IMR-90 (cell line): ENCODE measurements around the gene ALG8. TPM values are rescaled to one million over a fixed set of nuclear protein-coding genes. Genes with fewer than 3 reads are reported as not detected.

Experiments
- ATAC-seq: fragments of 200-7000 bp; cut with Tn5 transposase; 2 replicates; pipeline ENCODE4 v1.9.1; 2020; ENCODE audit warnings: low read depth, mild to moderate bottlenecking, moderate library complexity
- BruUV-seq: library from RNA; stranded (reverse); fragments of 400-500 nt; replicated peaks from 2 replicates; lab custom pipeline; 2021; lab: Mats Ljungman, UMichigan
- CTCF ChIA-PET: fragments of 300-600 bp; formaldehyde crosslinking; extraction: SDS; loops from one replicate; lab custom pipeline; 2021; ENCODE audit warnings: antibody characterized with exemption; lab: Yijun Ruan, JAX
- POLR2A ChIA-PET: fragments of 300-600 bp; sonication (Branson Sonifier 250); formaldehyde crosslinking; loops from one replicate; lab custom pipeline; 2022; ENCODE audit warnings: antibody characterized with exemption; ENCODE audit not compliant: unreplicated experiment; lab: Charles Lee
- DNase-seq: peaks from one replicate; pipeline ENCODE4 v3.0.0; 2013
- H2AFZ ChIP-seq: replicated peaks from 2 replicates; pipeline ENCODE3; 2013; ENCODE audit warnings: low read length, mild to moderate bottlenecking; ENCODE audit not compliant: poor library complexity
- H2AK5ac ChIP-seq: 2 replicates; pipeline ENCODE4 v1.6.1; 2013; ENCODE audit warnings: low read depth, low read length, inconsistent platforms
- H2AK9ac ChIP-seq: replicated peaks from 2 replicates; pipeline ENCODE3; 2013; ENCODE audit warnings: mild to moderate bottlenecking, low read depth, low read length, moderate library complexity; ENCODE audit not compliant: poor library complexity
- H2BK120ac ChIP-seq: 2 replicates; pipeline ENCODE4 v1.6.1; 2013; ENCODE audit warnings: low read depth, low read length, inconsistent platforms
- H2BK15ac ChIP-seq: 3 replicates; pipeline ENCODE4 v1.6.1; 2013; ENCODE audit warnings: low read depth, low read length, inconsistent platforms
- H2BK20ac ChIP-seq: 2 replicates; pipeline ENCODE4 v1.6.1; 2013; ENCODE audit warnings: low read depth, mild to moderate bottlenecking, inconsistent platforms, low read length, moderate library complexity
- H2BK5ac ChIP-seq: 2 replicates; pipeline ENCODE4 v1.6.1; 2013; ENCODE audit warnings: mild to moderate bottlenecking, low read depth, low read length, inconsistent platforms; ENCODE audit not compliant: poor library complexity, severe bottlenecking
- H3K14ac ChIP-seq: replicated peaks from 2 replicates; pipeline ENCODE4 v1.6.1; 2013; ENCODE audit warnings: low read depth, low read length, inconsistent platforms
- H3K18ac ChIP-seq: 2 replicates; pipeline ENCODE4 v1.6.1; 2013; ENCODE audit warnings: low read depth, low read length, control low read depth
- H3K23ac ChIP-seq: 2 replicates; pipeline ENCODE4 v1.6.1; 2013; ENCODE audit warnings: low read depth, low read length, inconsistent platforms
- H3K27ac ChIP-seq: 2 replicates; pipeline ENCODE4 v1.5.1; 2013; ENCODE audit warnings: mild to moderate bottlenecking, control low read depth, low read length; ENCODE audit not compliant: insufficient read depth
- H3K27me3 ChIP-seq: 2 replicates; pipeline ENCODE4 v1.6.1; 2013; ENCODE audit warnings: low read length; ENCODE audit not compliant: control insufficient read depth, insufficient read depth
- H3K36me3 ChIP-seq: 2 replicates; pipeline ENCODE4 v1.6.1; 2013; ENCODE audit warnings: low read length, mixed read lengths; ENCODE audit not compliant: control insufficient read depth, insufficient read depth
- H3K4ac ChIP-seq: 2 replicates; pipeline ENCODE4 v1.6.1; 2013; ENCODE audit warnings: low read depth, low read length, inconsistent platforms
- H3K4me1 ChIP-seq: 2 replicates; pipeline ENCODE4 v1.6.1; 2013; ENCODE audit warnings: low read length, mixed read lengths; ENCODE audit not compliant: control insufficient read depth, insufficient read depth
- H3K4me2 ChIP-seq: 2 replicates; pipeline ENCODE4 v1.6.1; 2013; ENCODE audit warnings: low read depth, mild to moderate bottlenecking, control low read depth, low read length, moderate library complexity
- H3K4me3 ChIP-seq: 2 replicates; pipeline ENCODE4 v1.5.1; 2013; ENCODE audit warnings: low read depth, mild to moderate bottlenecking, control low read depth, low read length, moderate library complexity; ENCODE audit not compliant: insufficient read depth
- H3K56ac ChIP-seq: 2 replicates; pipeline ENCODE4 v1.6.1; 2013; ENCODE audit warnings: low read length, inconsistent platforms; ENCODE audit not compliant: insufficient read depth; ENCODE audit errors: extremely low read depth
- H3K79me1 ChIP-seq, 2 experiments: 2 replicates each; pipeline ENCODE4 v1.6.1; 2013; ENCODE audit warnings: low read length in 2 of 2, inconsistent platforms in 1 of 2, low read depth in 1 of 2
- H3K9ac ChIP-seq: 2 replicates; pipeline ENCODE4 v1.6.1; 2013; ENCODE audit warnings: low read depth, low read length, control low read depth
- H3K9me1 ChIP-seq: 2 replicates; pipeline ENCODE4 v1.6.1; 2013; ENCODE audit warnings: low read length, inconsistent platforms; ENCODE audit not compliant: insufficient read depth
- H3K9me3 ChIP-seq: 2 replicates; pipeline ENCODE4 v1.6.1; 2013; ENCODE audit warnings: low read length; ENCODE audit not compliant: control insufficient read depth, insufficient read depth
- H4K20me1 ChIP-seq: 2 replicates; pipeline ENCODE4 v1.6.1; 2013; ENCODE audit warnings: low read length, inconsistent platforms; ENCODE audit not compliant: insufficient read depth
- H4K5ac ChIP-seq: 2 replicates; pipeline ENCODE4 v1.6.1; 2013; ENCODE audit warnings: mild to moderate bottlenecking, low read depth, low read length, control low read depth
- H4K8ac ChIP-seq, 2 experiments: 2 replicates each; pipeline ENCODE4 v1.6.1; 2013; ENCODE audit warnings: low read depth in 2 of 2, low read length in 2 of 2, control low read depth in 1 of 2, inconsistent platforms in 1 of 2
- H4K91ac ChIP-seq: 2 replicates; pipeline ENCODE4 v1.6.1; 2013; ENCODE audit warnings: low read depth, low read length, inconsistent platforms; ENCODE audit not compliant: insufficient read depth
- BHLHE40 ChIP-seq: fragments of 150-350 bp; IDR thresholded peaks from 2 replicates; pipeline ENCODE4 v1.6.1; 2016; ENCODE audit warnings: mild to moderate bottlenecking, low read depth, low read length
- CEBPB ChIP-seq: IDR thresholded peaks from 2 replicates; pipeline ENCODE4 v1.6.1; 2012; ENCODE audit warnings: low read depth, low read length, improper control_type of control experiment
- ELK1 ChIP-seq: fragments of 150-350 bp; IDR thresholded peaks from 2 replicates; pipeline ENCODE4 v1.6.1; 2016; ENCODE audit warnings: low read depth, mild to moderate bottlenecking, low read length, moderate library complexity, borderline replicate concordance
- FOS ChIP-seq: fragments of 150-350 bp; IDR thresholded peaks from 2 replicates; pipeline ENCODE4 v1.6.1; 2016; ENCODE audit warnings: low read depth, low read length
- MAZ ChIP-seq: IDR thresholded peaks from 2 replicates; pipeline ENCODE4 v1.6.1; 2012; ENCODE audit warnings: low read depth, mild to moderate bottlenecking, low read length, improper control_type of control experiment, moderate library complexity, borderline replicate concordance
- MXI1 ChIP-seq: IDR thresholded peaks from 2 replicates; pipeline ENCODE4 v1.6.1; 2012; ENCODE audit warnings: low read depth, mild to moderate bottlenecking, low read length, moderate library complexity, borderline replicate concordance
- NFE2L2 ChIP-seq: fragments of 150-350 bp; IDR thresholded peaks from 2 replicates; pipeline ENCODE4 v1.6.1; 2016; ENCODE audit warnings: low read depth, mild to moderate bottlenecking, low read length
- RCOR1 ChIP-seq: IDR thresholded peaks from 2 replicates; pipeline ENCODE4 v1.6.1; 2012; ENCODE audit warnings: mild to moderate bottlenecking, low read length, improper control_type of control experiment; ENCODE audit not compliant: insufficient replicate concordance
- SMC3 ChIP-seq: fragments of 150-350 bp; IDR thresholded peaks from 2 replicates; pipeline ENCODE4 v1.6.1; 2016; ENCODE audit warnings: low read depth, mild to moderate bottlenecking, antibody characterized with exemption, low read length, moderate library complexity
- WGBS, 2 experiments: methylation state at CpG; one replicate each; pipeline versions ENCODE4 v1.1.5 to v1.1.7; 2013; ENCODE audit warnings: missing lambda C conversion rate in 2 of 2; ENCODE audit not compliant: insufficient read length in 1 of 2; ENCODE audit errors: extremely low coverage in 2 of 2; 5-methylcytosine and 5-hydroxymethylcytosine counted together
- dilution Hi-C: fragments of 300-500 bp; cut with HindIII; formaldehyde crosslinking; loops from one replicate; pipeline ENCODE4 v1.14.3; 2018; ENCODE audit warnings: low sequenced_read_pairs; ENCODE audit not compliant: unreplicated experiment
- in situ Hi-C: fragments of 300-500 bp; cut with MboI; formaldehyde crosslinking; loops from 3 replicates; pipeline ENCODE4 v1.14.3; 2019; ENCODE audit warnings: low sequenced_read_pairs, inconsistent platforms, mixed read lengths
- intact Hi-C: fragments of 100-400 bp; cut with micrococcal nuclease; formaldehyde crosslinking; loops from 2 replicates; pipeline ENCODE4 v1.10.0; 2022
- polyA plus RNA-seq, 3 experiments: library from polyadenylated mRNA; depleted of rRNA; stranded (reverse); fragments of >200 nt; gene quantifications; 2 replicates each; pipeline ENCODE4 v1.2.3, GENCODE V29; 2012; ENCODE audit warnings: low replicate concordance in 1 of 3
- total RNA-seq: library from RNA; depleted of rRNA; stranded (reverse); fragments of >200 nt; gene quantifications from 2 replicates; pipeline ENCODE4 v1.2.3, GENCODE V29; 2012

Gene ALG8
- total and polyA plus RNA-seq, 2 of the 4 experiments (the other 2 are of a cell fraction): 27.8 to 31.8 TPM

GRCh38 chr11:78109081-78110015, 30.1 kb downstream of the ALG8 start:
- H3K56ac ChIP-seq: no peak overlapping the region
- H4K5ac ChIP-seq: no peak overlapping the region
- no peak overlapping the region for H3K18ac ChIP-seq
- TF ChIP-seq CEBPB (no peak), FOS (no peak), ELK1 (no peak), MXI1 (no peak), NFE2L2 (no peak), BHLHE40 (no peak), MAZ (no peak), SMC3 (no peak), RCOR1 (no peak)
- H3K36me3 ChIP-seq: peaks cover 8% of the 10 kb centered on the region
- no peak overlapping the region for H3K4ac ChIP-seq
- no peak overlapping the region for H3K4me2 ChIP-seq
- H3K27me3 ChIP-seq: no peaks in the 10 kb centered on the region
- ChIA-PET CTCF (interaction anchor here (0.6 kb wide), 1 partner anchor 83 kb away, joined by 4 read pairs; no protein-coding TSS in a partner anchor), POLR2A (interaction anchor here (0.6 kb wide), 1 partner anchor 61 kb away, joined by 3 read pairs; no protein-coding TSS in a partner anchor)
- no peak overlapping the region for H3K4me3 ChIP-seq
- no peak overlapping the region for H2BK15ac ChIP-seq
- no peak overlapping the region for H3K14ac ChIP-seq
- no peaks in the 10 kb centered on the region; a peak in 1 of 4 replicates for H3K79me1 ChIP-seq
- BruUV-seq: no TSS peak
- intact Hi-C loops (no loop called here), dilution Hi-C loops (no loop called here), in situ Hi-C loops (no loop called here)
- no peak overlapping the region for H2AFZ ChIP-seq
- H4K20me1 ChIP-seq: 0 out of 2 replicates have a peak, but pooled peaks cover 2% of the 10 kb centered on the region
- no peak overlapping the region for H2AK9ac ChIP-seq
- H2BK20ac ChIP-seq: no peak overlapping the region
- no peak overlapping the region for H3K23ac ChIP-seq
- H2BK120ac ChIP-seq: no peak overlapping the region
- no peak overlapping the region for H4K91ac ChIP-seq
- 86% methylated on average over 2 of the region's 3 CpGs; no CpG with 5 or more reads in 1 of the 2 experiments for WGBS, 2 experiments
- ATAC-seq (no peak), DNase-seq (no peak)
- no peak overlapping the region for H4K8ac ChIP-seq
- H2BK5ac ChIP-seq: no peak overlapping the region
- H3K4me1 ChIP-seq: peaks cover 2% of the 10 kb centered on the region; the same call in 1 of the 2 replicates
- H2AK5ac ChIP-seq: no peak overlapping the region
- H3K9me3 ChIP-seq: no peaks in the 10 kb centered on the region
- H3K9ac ChIP-seq: no peak overlapping the region
- H3K9me1 ChIP-seq: peaks cover 4% of the 10 kb centered on the region; the same call in 1 of the 2 replicates
- H3K27ac ChIP-seq: no peak overlapping the region
